HT-29 (cell line): ENCODE results near the gene SRPX. TPM values are rescaled to one million over a fixed set of nuclear protein-coding genes. Genes with fewer than 3 reads are reported as not detected.
A peak's percentile ranks its signal among the peaks of the same experiment; 100 is the strongest.

ENCODE experiments used
- DNase-seq: peaks from one replicate; pipeline ENCODE4 v3.0.0-alpha.2; 2015; ENCODE audit warnings: low spot score
- total RNA-seq: library from RNA; depleted of rRNA; stranded (reverse); fragments of >200 nt; shearing (Covaris generic); gene quantifications from 2 replicates; pipeline ENCODE4 v1.2.3, GENCODE V29; 2014

The SRPX gene
- total RNA-seq, 1 experiment from 2014 or later, result not detected

DNA sequence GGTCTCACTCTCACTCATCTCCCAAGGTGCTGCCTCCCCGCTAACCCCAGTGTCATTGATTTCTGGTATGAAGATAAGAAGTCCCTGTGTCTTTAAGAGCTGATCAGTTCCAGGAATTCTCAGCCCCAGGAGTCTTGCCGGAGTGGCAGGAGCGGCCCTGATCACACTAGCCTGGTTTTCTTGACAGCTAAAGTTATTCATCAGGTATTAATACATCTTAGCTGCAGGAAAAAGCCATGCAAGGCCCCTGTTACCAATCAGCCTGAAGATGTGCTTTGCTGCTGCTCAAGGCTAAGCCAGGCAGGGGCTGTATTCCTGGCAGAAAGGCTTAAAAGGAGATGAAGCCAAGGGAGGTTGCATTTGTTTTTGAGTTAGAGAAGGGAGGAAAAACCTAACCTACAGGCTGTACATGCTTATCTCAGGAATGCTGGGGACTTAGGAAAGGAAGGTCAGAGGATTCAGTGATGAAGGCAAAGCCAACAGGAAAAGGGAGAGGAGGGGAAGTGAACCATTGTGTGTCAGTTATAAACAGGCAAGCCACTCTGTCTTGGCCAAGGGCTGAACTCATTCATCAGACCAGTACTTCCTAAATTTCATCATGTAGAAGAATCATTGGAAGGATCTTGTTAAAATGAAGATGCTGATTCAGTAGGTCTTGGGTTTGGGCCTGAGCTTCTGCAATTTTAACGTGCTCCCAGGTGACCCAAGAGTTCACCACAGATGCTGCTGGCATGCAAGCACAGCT, 8.6 kb downstream of the SRPX start:
- no peak for DNase-seq

DNA sequence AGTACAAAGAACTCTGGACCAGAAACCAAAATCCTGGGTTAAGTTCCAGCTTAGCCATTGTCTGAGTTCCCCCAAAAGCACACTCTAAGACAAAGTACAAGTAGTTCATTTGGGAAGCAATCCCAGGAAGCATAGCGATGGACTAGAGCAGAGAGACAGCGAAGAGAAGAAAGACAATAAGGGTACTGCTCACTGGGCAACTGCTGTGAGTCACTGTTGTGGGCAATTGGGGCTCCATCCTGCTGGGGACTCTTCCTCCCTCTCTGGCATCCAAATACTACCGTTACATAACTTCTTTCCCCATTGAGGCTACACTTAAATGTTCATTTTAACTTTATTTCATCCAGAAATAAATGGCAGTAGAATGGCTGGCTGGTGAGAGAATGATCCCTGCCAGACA, 14.1 kb downstream of the SRPX start:
- DNase-seq, result no peak

DNA sequence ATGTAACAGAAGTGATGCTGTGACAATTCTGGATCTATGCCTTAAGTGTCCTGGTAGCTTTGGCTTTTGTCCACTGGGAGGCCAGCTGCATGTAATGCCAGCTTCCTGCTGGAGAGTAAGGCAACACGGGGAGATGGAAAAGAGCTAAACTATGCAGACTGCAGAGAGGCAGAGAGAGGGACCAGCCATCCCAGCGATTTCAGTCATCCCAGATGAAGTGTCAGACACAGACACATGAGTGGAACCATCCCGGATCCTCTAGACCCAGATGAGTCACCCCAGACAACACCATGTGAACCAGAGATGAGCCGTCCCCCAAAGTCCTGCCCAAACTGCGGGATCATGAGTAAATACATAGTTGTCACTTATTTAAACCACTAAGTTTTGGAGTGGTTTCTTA, 14.6 kb downstream of the SRPX start:
- DNase-seq, result no peak

DNA sequence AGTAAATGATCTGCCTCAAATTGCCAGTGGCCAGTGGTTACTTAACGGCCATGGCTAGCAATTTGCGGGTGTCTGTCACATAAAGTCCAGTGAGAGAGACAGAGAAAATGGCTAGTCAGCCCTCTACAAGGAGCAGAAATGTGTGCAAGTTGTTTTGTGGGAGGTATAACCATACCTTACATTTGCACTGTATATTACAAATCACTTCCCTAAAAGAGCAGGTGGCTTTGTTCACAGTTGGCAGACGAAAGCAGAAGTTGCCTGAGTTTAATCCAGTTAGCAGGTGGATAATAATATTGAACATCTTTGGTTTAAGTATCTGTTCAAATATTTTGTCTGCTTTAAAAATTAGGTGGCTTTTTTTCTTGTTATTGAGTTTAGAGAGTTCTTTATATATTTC, 15.6 kb downstream of the SRPX start:
- no peak for DNase-seq

DNA sequence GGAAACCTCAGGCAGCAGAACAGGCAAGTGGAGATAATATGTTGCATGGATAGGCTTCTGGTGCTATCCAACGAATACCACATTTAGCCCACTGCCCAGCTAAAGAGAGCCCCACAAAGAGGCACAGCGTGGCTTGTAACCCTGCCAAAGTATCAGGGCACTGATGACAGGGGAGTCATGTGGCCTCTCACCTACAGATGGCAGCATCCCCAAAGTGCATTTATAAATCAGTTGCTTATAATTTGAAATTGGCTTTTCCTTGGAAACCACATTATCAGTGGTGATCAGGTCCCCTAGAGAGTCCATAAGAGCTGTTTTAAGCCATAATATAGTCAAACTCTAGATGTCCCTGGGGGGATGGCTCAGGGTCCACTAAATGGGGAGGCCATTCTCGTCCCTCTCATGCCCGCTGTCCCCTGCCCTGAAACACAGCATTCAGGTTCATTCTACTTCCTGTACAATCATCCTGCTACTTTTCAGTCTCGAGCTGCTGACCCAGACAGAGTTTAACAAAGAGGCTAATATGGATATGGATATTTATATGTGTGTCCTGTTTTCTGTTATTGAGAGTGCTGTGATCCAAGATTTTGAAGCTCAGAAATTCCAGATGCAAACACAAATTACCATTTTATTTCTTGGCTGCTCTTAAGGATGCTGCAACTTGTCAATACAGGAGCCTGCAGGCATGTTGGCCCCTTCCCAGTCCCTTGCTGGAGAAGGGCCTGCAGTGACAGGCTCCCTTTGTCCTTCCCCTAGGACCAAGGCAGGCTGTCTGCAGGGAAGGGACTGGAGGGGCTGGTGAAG, 28.5 kb downstream of the SRPX start:
- DNase-seq, result peak; percentile 23

DNA sequence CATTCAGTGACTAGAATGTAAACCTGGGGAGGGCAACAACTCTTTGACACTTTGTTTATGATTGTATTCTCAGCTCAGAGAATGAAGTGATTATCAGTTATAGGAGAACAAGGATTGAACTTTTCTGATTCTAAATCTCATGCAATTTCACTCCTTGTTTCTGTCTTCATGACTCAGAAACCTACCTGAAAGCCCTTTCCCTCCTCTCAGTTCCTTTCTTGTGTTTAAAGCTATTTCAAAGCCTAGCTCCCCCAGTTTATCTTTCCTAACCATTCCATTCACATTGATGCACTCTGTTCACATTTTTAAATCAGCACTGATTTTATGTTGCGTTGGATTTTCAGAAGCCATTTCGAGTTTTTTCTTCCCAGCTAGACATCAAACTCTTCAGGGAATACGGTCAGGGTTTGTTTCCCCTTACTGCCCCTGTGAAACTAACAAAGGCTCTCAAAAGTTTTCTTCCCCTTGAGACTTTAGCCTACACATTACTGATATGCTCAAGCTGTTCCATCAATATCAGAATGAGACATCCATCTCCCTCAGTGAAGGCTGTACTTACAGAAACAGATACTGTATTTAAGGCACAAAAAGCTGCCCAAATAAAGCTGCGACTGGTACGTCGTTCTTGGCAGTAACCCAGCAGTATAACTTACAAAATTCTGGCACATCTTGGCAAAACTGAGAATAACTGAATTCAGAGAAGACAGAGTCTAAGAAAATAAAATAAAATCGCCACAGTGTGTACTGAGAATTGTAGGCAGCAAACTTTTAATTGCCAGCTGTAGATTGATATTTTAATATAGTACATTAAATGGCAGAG, 31.0 kb downstream of the SRPX start:
- DNase-seq, result no peak

DNA sequence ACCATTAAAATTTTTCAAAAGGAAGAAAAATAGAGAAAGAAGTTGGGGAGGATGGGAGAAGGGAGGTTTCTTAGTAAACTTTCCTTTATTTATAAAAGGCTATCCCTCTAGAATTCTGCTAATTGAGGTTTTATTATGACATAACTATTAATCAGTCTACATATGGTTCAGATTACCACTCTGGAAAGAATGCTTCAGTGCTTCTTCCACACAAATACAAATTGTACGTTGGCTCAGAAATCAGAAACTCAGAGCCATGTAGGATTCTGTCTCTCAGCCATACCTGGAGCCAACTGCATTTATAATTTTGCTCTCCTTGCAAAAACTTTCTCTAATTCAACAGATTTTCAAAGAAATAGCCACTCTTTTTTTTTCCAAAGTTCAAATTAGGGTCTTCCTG, 37.1 kb downstream of the SRPX start:
- DNase-seq, result no peak

DNA sequence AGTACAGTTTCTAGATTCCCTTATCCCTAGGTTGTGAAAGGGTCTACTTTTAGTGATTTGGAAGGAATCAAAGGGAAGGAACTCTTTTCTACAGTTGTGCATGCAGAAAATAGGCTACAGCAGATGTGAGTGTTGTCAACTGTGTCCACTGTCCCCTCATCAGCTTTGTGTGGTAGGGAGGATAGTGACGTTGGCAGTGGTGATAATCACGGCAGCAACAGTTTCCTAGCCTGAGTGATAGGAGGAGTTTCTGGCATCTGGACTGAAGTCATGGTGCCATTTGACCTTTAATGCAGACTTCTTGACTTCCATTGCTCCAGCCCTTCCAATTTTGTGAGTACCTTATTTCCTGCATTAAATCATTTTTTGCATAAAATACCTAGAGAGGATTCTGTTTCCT, 39.3 kb downstream of the SRPX start:
- DNase-seq, result no peak

DNA sequence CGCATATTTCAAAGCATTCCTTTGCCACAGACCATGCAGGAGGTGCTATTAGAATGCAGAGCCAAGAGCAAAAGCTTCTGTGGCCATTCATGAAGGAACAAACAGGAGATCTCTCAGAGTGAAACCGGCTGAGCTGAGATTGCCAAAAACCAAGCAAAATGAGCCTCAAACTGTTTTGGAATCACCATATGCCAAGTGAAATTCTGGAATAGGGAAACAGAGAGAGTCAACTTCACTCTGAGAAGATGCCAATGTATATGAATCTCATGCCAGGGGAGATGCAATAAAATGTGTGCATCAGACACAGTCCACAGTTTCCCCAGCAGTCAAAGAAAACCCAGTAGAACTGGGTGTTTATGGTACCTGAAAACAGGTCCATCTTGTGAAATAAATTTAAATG, 42.3 kb downstream of the SRPX start:
- DNase-seq, result no peak

DNA sequence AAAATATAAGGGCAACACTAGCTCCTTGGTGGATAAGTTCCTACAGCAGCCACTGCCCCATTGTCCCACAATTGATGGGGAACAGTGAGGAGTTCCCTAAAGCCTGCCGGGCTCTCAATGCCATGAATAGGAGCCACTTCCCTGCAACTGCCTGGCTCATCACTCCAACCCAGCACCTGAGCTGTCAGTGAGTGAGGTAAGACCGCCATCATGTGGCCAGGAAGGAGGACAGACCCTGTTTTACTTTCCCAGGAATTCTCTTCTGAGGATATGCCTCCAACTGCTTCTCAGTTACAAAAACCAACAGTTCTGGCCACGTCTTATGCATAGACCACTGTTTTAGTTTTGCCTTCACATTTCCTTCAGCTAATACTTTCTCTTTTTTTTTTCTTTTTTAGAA, 45.5 kb downstream of the SRPX start:
- DNase-seq, result peak; percentile 48

DNA sequence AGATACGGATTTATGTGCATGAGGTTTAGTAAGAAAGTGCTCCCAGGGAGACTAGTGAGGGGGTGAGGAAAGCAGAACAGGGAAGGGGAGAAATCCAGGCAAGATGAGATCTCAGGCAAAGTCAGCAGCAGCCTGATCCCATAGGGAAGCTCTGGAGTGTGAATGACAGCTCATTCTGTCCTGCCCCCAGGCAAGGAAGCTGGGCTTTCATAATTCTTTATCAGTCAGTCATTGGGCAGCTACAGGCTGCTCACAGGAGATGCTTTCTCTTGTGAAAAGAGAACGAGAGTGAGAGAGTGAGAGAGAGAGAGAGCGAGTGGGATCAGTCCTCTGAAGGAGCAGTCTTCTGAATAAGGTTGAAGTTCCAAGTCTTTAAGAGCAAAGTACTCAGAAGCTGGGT, 48.1 kb downstream of the SRPX start:
- DNase-seq, result no peak

DNA sequence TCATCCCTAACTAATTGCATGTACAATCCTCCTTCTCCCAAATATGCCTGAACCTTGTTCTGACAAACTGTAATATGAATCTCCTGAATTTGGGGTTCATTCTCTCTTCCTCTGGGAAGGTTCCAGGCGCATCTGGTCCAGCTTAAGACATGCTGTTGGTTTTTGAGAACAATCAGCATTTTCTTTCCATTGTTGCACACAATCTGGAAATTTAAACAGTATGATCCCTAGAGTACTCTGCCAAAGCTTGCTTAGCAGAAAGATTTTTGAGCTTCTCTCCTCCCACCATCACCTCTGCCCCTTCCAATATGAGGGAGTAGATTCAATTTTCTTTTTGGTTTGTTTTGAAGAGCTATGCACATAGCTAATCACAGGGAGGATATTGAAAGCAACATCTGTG, 50.1 kb downstream of the SRPX start:
- DNase-seq, result no peak

DNA sequence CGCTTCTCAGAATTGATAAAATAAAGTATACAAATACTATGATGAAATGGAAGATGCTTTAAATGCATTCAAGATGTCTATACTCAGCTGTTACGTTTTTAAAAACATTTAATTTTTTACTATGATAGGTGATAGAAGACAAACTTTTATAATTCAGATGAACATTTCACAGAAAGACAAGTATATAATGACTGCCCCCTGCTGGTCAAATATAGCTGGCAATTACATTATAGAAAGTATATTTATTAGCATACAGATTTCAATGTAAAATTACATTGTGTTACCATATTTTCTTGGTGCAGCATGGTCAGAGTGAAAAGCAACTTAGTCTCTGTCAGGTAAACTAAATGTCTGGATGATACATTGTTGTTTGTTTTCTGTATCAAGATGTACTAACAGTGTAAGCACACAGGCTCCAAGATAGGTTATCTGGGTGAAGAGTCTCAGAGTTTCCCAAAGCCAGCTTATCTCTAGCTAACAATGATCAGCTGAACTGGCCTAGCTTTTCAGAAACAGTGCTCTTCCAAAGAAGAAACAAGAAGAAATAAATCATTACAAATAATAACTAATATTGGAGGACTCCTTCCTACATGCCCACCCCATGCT, 54.1 kb downstream of the SRPX start:
- peak; percentile 65 for DNase-seq

DNA sequence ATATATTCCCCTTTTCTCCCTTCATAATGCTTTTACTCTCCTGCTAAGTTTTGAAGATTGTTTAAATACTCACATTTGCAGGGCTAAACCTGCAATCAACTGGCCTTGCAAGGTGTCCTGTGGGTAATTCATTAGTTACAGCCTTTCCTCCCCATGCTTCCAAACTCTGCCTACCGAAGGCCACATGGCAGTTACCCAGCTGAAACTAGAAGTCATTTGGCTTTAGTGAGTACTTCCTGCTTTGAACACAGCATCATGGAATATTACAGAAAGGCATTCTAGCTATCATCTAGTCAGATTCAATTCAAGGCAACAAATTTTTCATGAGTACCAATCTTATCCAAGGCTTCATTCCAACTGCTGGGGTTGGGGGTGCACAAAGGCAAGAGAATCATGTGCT, 55.6 kb downstream of the SRPX start:
- DNase-seq, result no peak

DNA sequence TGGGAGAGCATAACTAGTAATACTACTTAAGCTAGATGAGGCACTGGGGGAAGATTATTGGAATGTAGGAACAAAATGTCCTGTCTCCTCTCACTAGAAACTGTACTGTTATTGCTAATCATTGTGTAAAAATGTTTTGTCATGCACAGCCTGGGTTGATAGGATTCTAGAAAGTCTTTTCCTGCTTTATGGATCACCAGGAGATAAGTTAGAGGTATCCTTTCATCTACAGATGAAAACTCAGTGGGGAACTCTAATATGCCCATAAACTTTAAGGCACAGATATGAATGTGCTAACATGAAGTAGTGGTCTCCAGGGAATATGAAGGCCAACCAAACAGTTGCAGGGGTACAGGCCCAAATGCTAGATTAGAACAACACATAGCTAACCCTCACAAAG, 57.5 kb downstream of the SRPX start:
- DNase-seq, result no peak

DNA sequence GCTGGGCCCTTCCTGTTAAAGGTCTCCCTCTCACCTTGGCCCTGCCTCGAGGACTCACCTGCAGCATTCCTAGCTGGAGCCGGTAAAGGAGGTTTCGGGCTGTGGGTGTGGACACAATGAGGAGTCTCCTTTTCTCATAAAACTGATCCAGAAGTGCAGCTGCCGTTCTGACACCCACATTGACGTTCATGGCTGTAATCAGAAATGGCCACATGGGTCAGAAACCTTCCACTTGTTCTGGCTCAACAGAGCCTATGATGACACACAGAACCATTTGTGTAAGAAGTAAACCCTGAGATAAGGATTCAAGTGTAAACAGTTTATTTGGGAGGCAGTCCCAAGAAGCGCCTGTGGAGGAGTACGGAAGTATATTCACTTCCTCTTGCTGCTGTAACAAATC, 63.8 kb downstream of the SRPX start:
- no peak for DNase-seq

DNA sequence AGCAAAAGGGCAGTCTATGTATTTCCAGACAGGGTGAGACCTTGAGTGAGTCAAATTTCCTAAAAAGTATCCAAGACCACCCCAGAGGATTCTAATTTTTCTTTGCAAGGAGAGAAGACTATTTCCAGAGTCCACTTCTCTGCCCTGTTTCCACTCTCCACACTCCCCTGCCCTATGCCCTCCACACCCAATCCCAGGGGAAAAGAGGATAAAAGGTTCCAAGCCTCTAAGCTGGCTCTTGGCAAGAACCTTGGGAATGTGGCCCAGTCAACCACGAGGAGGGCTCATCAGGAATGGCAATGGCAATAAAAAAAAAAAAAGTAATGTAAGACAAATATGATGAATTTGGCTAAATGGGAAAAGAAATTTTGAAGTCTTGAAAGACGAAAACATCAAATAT, 65.9 kb downstream of the SRPX start:
- no peak for DNase-seq

DNA sequence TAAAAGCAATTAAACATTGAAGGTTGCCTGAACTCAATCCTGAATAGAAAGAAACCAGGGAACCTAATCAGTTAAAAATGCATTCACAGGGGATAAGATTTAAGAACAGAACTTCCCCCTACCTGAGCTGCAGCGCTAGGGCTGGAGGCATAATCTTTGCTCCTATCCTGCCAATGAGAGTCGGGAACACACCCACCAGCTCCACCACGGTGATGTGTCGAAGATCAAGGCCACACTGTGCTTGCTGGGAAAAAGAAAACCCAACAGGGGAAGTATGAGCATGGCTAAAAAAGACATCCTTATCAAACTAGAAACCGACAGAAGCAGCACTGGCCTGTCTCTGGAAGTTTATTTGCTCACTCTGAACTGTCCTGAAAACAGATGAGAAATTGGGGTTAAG, 66.3 kb downstream of the SRPX start:
- DNase-seq, result no peak

DNA sequence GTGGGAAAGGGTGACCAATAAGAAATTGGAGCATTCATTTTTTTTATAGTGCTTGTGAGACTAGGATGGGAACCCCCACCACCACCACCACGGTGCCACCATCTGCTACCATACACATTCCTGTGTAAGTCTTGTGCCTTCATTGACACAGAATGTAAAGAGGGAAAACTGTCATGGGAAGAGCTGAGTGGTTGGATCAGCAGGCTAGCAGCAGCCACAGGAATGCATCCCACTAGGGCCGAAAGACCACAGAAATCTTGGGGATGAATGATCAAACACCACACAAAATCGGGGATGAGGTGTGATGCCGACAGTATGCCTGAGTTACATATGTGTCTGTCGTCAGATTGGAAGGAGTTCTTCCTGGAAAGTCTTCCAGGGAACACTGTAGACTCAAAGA, 69.2 kb downstream of the SRPX start:
- DNase-seq, result no peak

DNA sequence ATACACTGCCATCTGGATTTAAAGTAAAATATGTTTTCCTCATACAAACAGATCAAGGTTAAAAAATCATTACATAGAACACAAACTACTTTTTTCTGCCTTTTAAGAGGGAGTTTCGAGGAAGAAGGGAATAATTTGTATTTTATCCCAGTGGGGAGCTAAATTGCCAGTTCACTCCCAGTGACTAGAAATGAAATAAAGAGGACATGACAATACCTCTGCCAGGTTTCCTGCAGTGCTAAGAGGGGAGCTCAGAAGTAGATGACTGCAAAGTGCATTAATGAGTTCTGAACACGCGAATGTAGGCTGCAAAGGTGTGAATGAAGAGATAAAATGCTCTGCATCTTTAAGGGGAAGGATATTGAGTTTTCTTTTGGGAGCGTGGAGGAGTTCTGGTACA, 69.7 kb downstream of the SRPX start:
- DNase-seq, result no peak

DNA sequence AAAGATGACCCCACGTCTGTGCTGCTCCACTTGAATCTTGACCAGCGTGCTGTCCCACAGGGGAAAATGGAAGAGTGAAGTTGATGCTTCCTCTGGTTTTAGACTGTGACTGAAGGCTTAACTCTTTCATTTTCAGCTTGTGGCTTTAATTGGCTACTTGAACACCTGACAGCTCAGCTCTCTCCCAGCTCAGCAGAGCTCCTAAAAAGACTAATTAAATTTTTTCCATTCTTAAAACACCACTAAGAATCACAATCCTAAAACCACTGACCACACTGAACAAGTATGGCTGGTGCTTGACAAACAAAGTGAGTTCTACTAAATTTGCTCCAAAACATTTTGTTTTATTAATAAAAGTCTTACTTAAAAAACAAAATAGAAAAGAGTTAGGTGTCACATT, 71.7 kb downstream of the SRPX start:
- DNase-seq, result no peak

DNA sequence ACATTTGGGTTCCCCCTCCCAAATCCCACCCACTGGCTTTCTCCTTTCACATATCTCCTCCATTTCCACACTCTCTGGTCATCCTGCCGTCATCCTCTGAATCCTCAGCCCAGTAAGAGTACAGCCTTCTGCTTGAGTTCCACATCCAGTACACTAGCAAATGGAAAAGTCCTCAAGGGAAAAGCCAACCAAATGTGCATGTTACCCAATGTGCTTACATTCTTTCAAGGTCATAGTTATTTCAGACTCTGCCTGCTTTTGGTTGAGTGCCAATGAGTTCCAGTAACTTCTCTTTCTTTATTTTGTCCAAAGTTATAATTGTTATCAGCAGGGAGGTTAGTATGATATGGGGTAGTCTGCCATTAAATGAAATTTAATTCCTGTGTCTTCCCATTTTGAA, 78.1 kb downstream of the SRPX start:
- no peak for DNase-seq
